ENCODE data around the gene MUC4. TPM values are rescaled to one million over a fixed set of nuclear protein-coding genes. Genes with fewer than 3 reads are reported as not detected.
A peak's percentile ranks its signal among the peaks of the same experiment; 100 is the strongest.

The MUC4 gene
- total RNA-seq, 4 donors from 2014 or later: 0.19 to 3.0 (median 0.47) TPM; not detected in 1

GRCh38 chr3:195762611-195763010, 49.1 kb downstream of the MUC4 start:
- Histone ChIP-seq H3K9me3 (no peaks in the 10 kb centered on the region), H3K4me1 (peaks cover 0 to 27% (median 8%) of the 10 kb centered on the region in 3 donors), H3K4me3 (no peak overlapping the region), H3K36me3 (no peaks in the 10 kb centered on the region), H3K27me3 (peaks cover 64% of the 10 kb centered on the region), H3K27ac (no peak overlapping the region)
- no peak for ATAC-seq
- no CpG with 5 or more reads among the region's 43 CpGs for WGBS, 2 donors (ENCODE audit: low coverage in 1 of 2)
- TF ChIP-seq, protein P1, sequence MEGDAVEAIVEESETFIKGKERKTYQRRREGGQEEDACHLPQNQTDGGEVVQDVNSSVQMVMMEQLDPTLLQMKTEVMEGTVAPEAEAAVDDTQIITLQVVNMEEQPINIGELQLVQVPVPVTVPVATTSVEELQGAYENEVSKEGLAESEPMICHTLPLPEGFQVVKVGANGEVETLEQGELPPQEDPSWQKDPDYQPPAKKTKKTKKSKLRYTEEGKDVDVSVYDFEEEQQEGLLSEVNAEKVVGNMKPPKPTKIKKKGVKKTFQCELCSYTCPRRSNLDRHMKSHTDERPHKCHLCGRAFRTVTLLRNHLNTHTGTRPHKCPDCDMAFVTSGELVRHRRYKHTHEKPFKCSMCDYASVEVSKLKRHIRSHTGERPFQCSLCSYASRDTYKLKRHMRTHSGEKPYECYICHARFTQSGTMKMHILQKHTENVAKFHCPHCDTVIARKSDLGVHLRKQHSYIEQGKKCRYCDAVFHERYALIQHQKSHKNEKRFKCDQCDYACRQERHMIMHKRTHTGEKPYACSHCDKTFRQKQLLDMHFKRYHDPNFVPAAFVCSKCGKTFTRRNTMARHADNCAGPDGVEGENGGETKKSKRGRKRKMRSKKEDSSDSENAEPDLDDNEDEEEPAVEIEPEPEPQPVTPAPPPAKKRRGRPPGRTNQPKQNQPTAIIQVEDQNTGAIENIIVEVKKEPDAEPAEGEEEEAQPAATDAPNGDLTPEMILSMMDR (IDR thresholded peaks at IDR 0.05): no peak

- Histone ChIP-seq H3K36me3 (no peaks in the 10 kb centered on the region), H3K27ac (no peak overlapping the region), H3K4me3 (no peak overlapping the region), H3K27me3 (peaks cover 68% of the 10 kb centered on the region), H3K9me3 (no peaks in the 10 kb centered on the region), H3K4me1 (peaks cover 0 to 31% (median 8%) of the 10 kb centered on the region in 3 donors)
- WGBS, 2 donors (ENCODE audit: low coverage in 1 of 2): no CpG with 5 or more reads among the region's 36 CpGs
- no peak for ATAC-seq
- no peak for TF ChIP-seq POLR2A (IDR thresholded peaks at IDR 0.05)
These were observed 49.5 kb downstream of the MUC4 start for GRCh38 chr3:195762249-195762585.

DNA sequence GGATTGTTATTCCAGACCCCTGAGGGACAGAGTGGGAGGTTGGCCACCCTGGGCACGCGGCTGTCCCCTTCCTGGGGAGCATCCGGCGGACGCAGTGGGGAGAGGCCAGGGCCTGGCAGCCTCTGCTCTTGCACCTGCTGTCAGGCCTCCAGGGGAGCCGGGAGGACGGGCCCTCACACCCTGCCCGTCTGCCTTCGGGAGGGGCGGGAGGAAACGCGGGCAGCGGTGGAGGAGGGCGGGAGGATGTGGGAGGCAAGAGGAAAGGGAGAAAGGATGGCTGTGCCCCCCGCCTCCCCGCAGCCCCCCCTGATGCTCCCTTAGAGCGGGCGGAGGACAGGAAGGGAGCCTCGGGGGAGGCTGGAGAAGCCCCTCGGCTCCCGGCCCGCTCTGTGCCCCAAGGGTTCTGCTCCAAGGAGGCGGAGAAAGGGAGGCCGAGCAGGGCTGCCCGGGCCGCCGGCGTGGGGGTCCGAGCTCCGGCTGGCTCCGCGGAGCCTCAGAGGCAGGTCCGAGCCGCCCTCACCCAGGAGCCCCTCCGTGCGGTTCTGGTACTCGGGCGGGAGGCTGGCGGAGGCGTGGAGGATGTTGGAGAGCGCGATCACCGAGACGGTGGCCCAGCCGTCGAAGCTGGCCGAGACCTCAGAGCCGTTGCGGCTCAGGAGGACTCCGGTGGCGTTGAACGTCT, 50.0 kb downstream of the MUC4 start:
- 29% methylated on average over 6 of the region's 52 CpGs; no CpG with 5 or more reads in 1 of the 2 donors for WGBS, 2 donors (ENCODE audit: low coverage in 1 of 2)
- Histone ChIP-seq H3K36me3 (no peaks in the 10 kb centered on the region), H3K27me3 (peaks cover 73% of the 10 kb centered on the region), H3K4me3 (no peak overlapping the region), H3K4me1 (peaks cover 0 to 36% (median 8%) of the 10 kb centered on the region in 3 donors), H3K27ac (no peak overlapping the region), H3K9me3 (no peaks in the 10 kb centered on the region)
- ATAC-seq: no peak
- TF ChIP-seq, protein P1 (IDR thresholded peaks at IDR 0.05): no peak
- TF ChIP-seq POLR2A (IDR thresholded peaks at IDR 0.05) (no peak), POLR2AphosphoS5 (IDR thresholded peaks at IDR 0.05) (no peak), EP300 (IDR thresholded peaks at IDR 0.05) (no peak)

GRCh38 chr3:195761123-195761566, 50.6 kb downstream of the MUC4 start:
- ATAC-seq: peak; percentile 2
- Histone ChIP-seq H3K36me3 (no peaks in the 10 kb centered on the region), H3K4me1 (peaks cover 0 to 36% (median 8%) of the 10 kb centered on the region in 3 donors), H3K27ac (no peak overlapping the region), H3K4me3 (no peak overlapping the region), H3K9me3 (no peaks in the 10 kb centered on the region), H3K27me3 (peaks cover 78% of the 10 kb centered on the region)
- TF ChIP-seq, protein P1 (IDR thresholded peaks at IDR 0.05): no peak
- no peak for TF ChIP-seq POLR2A (IDR thresholded peaks at IDR 0.05)
- no peak for TF ChIP-seq POLR2AphosphoS5 (IDR thresholded peaks at IDR 0.05)
- TF ChIP-seq EP300 (IDR thresholded peaks at IDR 0.05): no peak
- 83% methylated on average over 3 of the region's 10 CpGs; no CpG with 5 or more reads in 1 of the 2 donors for WGBS, 2 donors (ENCODE audit: low coverage in 1 of 2)

DNA sequence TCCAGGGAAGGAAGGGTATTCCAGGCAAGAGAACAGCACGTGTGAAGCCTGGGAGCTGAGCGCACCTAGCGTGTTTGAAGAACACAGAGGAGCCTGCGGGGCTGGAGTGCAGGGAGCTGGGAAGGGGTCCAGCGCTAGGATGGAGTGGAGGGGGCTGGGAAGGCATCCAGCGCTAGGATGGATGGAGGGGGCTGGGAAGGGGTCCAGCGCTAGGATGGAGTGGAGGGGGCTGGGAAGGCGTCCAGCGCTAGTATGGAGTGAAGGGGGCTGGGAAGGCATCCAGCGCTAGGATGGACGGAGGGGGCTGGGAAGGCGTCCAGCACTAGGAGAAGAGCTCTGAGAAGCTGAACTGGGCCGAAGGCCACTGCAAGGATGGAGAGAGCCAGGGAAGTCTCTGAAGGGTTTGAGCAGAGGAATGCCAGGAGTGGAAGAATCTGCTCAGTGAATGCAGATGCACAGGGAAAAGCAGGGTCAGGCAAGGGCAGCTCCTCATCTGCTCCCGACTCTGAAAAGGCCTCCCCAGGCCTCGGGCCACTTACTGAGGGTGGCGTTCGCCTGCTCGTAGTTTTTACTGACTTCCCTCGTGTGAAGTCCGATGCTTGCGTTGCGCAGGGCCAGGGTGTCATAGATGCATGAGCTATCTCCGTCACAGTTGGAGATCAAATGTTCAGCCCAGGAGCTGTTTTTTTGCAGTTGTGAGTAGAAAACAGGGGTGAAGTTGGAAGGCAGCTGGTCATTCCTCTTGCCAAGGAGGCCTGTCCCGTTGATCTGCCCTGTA, 51.2 kb downstream of the MUC4 start:
- 23 to 39% methylated on average over 19 to 23 of the region's 24 CpGs for WGBS, 2 donors (ENCODE audit: low coverage in 1 of 2)
- Histone ChIP-seq H3K9me3 (no peaks in the 10 kb centered on the region), H3K27ac (peak overlapping the region in 1 of 4 donors; percentile 15), H3K27me3 (peaks cover 83% of the 10 kb centered on the region), H3K36me3 (no peaks in the 10 kb centered on the region), H3K4me3 (no peak overlapping the region), H3K4me1 (peaks cover 0 to 36% (median 8%) of the 10 kb centered on the region in 3 donors)
- peak; percentile 60 for ATAC-seq
- TF ChIP-seq POLR2A (IDR thresholded peaks at IDR 0.05): no peak

Data from gastroesophageal sphincter (tissue), 4 donors.